ENCODE measurements around the gene SMIM43.
"Not testable (repeated sequence)": the region's sequence is repeated elsewhere in the genome, so short reads cannot be mapped to it uniquely, and the experiment has no call there.

SMIM43 gene

GRCh38 chr4:121784401-121784800 is 19.4 kb upstream of the SMIM43 start:
- no peak for DNase-seq (ENCODE audit: extremely low read depth in 1 of 2, low read depth in 1 of 2)

- DNase-seq (ENCODE audit: extremely low read depth in 1 of 2, low read depth in 1 of 2), result no peak
These were observed 18.2 kb upstream of the SMIM43 start for GRCh38 chr4:121783210-121783609.

GRCh38 chr4:121778991-121779628 is 14.1 kb upstream of the SMIM43 start:
- DNase-seq (ENCODE audit: extremely low read depth in 1 of 2, low read depth in 1 of 2), result no peak

- DNase-seq (ENCODE audit: extremely low read depth in 1 of 2, low read depth in 1 of 2), result no peak
These were observed 12.7 kb upstream of the SMIM43 start for GRCh38 chr4:121777625-121778024.

GRCh38 chr4:121776610-121777401 is 11.8 kb upstream of the SMIM43 start:
- DNase-seq (ENCODE audit: extremely low read depth in 1 of 2, low read depth in 1 of 2), result no peak

DNA sequence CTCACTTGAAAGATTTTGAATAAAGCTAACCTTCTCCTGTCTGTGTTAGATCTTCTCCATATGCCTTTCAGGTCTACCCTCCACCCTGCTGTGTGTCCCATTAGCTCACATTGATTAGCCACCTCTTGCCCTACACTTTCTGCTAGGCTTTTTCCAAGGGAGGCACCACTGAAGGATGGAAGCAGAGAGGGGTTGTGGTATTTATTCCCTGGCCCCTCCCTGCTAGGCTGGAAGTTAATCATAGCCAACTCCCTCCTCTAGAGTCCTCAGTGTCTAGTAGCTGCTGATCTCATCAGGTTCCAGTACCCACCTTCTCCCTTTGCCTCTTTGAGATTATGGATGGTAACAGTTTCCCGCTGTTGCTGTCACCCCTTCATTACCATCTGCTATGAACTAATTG is 8.9 kb upstream of the SMIM43 start:
- DNase-seq (ENCODE audit: extremely low read depth in 1 of 2, low read depth in 1 of 2), result no peak

- no peak for DNase-seq (ENCODE audit: extremely low read depth in 1 of 2, low read depth in 1 of 2)
These were observed 6.9 kb upstream of the SMIM43 start for GRCh38 chr4:121771869-121772268.

GRCh38 chr4:121769341-121769740 is 4.4 kb upstream of the SMIM43 start:
- DNase-seq (ENCODE audit: extremely low read depth in 1 of 2, low read depth in 1 of 2), result no peak

DNA sequence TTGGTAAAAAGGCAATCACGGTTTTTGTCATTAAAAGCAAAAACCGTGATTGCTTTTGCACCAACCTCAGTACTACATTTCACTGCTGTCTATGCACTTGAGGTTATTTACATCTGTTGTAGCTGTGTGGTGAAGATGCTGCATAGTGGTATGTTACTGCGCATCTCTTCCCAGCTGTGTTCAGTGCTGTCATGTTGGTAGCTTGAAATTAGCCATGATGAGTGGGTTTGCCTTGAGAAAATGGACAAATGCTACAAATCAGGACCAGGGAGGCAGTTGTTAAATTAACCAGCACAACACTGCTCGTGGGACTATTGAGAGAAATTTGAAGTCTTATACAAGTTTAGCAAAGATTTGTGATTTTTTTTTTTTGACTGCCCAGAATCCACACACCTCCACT is 2.2 kb upstream of the SMIM43 start:
- DNase-seq (ENCODE audit: extremely low read depth in 1 of 2, low read depth in 1 of 2), result no peak

DNA sequence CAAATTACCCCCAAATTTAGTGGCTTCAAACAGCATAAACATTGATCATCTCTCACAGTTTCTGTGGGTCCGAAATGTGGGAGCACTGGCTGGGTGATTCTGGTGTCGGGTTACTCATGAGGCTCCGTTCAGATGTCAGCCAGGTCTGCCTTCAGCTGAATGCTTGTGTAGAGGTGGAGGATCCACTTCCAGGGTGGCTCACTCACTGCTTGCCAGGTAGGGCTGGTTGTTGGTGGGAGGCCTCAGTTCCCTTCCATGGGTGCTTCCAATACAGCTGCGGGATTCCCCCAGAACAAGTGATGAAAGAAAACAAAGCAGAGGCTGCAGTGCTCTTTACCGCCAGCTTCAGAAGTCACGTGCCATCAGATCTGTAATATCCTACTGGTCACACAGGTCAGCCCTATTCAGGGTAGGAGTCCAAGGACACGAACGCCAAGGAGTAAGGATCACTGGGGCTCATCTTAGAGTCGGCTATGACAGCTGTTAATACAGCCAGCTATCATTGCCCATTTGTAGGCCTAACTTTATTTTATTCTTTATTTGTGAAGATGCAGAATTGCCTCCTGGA is 1.1 kb upstream of the SMIM43 start:
- no peak for DNase-seq (ENCODE audit: extremely low read depth in 1 of 2, low read depth in 1 of 2)

GRCh38 chr4:121765368-121765705 is 373 bp upstream of the SMIM43 start:
- DNase-seq (ENCODE audit: extremely low read depth in 1 of 2, low read depth in 1 of 2), result no peak

DNA sequence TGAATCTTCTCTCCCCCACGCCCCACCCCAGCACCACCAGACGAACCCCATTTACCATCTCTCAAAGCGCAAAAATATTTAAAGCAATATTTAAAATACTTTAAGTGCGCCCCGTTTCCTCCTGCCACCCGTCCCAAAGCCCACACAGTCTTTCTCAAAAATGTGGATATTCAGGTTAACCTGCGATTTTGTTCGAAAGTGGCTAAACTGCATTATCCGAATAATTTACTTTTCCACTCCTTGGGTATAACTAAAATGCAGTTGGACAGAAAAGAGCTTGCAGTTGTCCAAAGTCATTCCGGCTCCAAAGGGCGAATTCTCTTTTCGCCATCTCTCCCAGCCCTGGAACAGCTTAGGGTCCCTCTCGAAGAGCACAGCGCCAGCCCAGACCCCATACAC is 662 bp downstream of the SMIM43 start:
- DNase-seq (ENCODE audit: extremely low read depth in 1 of 2, low read depth in 1 of 2), result no peak

- DNase-seq (ENCODE audit: extremely low read depth in 1 of 2, low read depth in 1 of 2), result no peak
These were observed 4.8 kb downstream of the SMIM43 start for GRCh38 chr4:121760205-121760604.

- DNase-seq (ENCODE audit: extremely low read depth in 1 of 2, low read depth in 1 of 2), result no peak
These were observed 5.9 kb downstream of the SMIM43 start for GRCh38 chr4:121758925-121759568.

DNA sequence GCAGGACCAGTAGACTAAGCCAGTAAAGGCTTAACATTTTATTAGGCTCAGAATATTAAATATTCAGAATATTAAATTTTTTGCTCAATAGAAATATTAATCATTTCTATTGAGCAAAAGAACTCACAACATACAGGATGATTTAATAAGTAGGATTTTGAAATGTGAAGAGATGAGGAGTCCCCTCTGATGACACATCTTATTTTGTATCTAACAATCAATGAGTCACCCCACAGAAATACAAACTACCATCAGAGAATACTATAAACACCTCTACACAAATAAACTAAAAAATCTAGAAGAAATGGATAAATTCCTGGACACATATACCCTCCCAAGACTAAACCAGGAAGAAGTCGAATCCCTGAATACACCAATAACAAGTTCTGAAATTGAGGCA is 12.8 kb downstream of the SMIM43 start:
- DNase-seq (ENCODE audit: extremely low read depth in 1 of 2, low read depth in 1 of 2), result not testable (repeated sequence)

DNA sequence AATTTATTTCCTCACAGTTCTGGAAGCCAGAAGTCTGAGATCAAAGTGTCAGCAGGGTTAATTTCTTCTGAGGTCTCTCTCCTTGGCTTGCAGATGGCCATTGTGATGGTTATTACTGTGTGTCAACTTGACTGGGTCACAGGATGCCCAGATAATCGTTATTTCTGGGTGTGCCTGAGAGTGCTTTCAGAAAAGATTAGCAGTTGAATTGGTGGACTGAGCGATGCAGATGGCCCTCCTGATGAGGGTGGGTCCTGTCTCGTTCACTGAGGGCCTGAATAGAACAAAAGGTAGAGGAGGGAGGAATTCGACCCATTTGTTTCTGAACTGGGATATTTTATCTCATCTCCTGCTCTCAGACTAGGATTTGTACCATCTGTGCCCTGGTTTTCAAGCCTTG is 15.7 kb downstream of the SMIM43 start:
- DNase-seq (ENCODE audit: extremely low read depth in 1 of 2, low read depth in 1 of 2), result no peak

- DNase-seq (ENCODE audit: extremely low read depth in 1 of 2, low read depth in 1 of 2), result no peak
These were observed 22.2 kb downstream of the SMIM43 start for GRCh38 chr4:121742794-121743193.

GRCh38 chr4:121741751-121742150 is 23.2 kb downstream of the SMIM43 start:
- DNase-seq (ENCODE audit: extremely low read depth in 1 of 2, low read depth in 1 of 2), result no peak

DNA sequence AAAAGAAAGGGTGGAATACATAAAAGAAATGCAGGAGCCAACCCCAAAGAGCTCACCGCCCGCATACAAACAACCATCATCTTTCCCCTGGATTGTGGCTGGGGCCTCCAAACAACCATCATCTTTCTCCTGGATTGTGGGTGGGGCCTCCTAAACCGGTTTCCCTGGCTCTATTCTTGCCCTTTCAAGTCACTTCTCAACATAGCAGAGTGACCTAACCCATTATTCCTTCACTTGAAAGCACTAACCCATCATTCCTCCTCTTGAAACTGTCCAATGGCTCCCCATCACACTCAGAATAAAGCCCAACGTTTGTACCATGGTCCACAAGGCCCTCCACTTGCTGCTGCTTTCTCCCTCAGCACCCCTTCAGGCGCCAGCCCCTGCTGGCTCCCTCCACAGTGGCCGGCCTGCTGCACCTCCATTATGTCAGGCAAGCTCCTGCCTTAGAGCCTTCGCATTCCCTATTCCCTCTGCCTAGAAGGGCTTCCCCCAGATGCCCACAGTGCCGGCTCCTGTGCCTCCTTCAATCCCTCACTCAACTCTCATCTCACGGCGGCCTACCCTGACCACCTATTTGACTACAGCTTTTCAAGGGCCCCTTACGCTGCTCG is 24.1 kb downstream of the SMIM43 start:
- no peak for DNase-seq (ENCODE audit: extremely low read depth in 1 of 2, low read depth in 1 of 2)

GRCh38 chr4:121739575-121739974 is 25.4 kb downstream of the SMIM43 start:
- no peak for DNase-seq (ENCODE audit: extremely low read depth in 1 of 2, low read depth in 1 of 2)

GRCh38 chr4:121738780-121739535 is 26.0 kb downstream of the SMIM43 start:
- no peak for DNase-seq (ENCODE audit: extremely low read depth in 1 of 2, low read depth in 1 of 2)

All from activated CD8-positive, alpha-beta memory T cell treated with anti-CD3 and anti-CD28 coated beads for 1 hour (primary cell).